HG03558 (cell line): ENCODE data around the gene GBP1.
A peak's percentile ranks its signal among the peaks of the same experiment; 100 is the strongest.
"Not testable (repeated sequence)": the region's sequence is repeated elsewhere in the genome, so short reads cannot be mapped to it uniquely, and the experiment has no call there.

Experiments used
- ATAC-seq: cut with Tn5 transposase; IDR thresholded peaks from one replicate; pipeline ENCODE4 v1.9.1; 2021; ENCODE audit warnings: moderate number of reproducible peaks; ENCODE audit not compliant: unreplicated experiment; ENCODE audit errors: extremely low read depth

The GBP1 gene

GRCh38 chr1:89065079-89065868 lies at the start of gene GBP1:
Gene GBP1, minus strand, starts transcription at chr1:89065208. Its CDS starts 1,974 bp downstream, at chr1:89063234.
- ATAC-seq: peak; percentile 45

- no peak for ATAC-seq
Measured at GRCh38 chr1:89114662-89115061, 49.7 kb upstream of the GBP1 start.

- no peak for ATAC-seq
Measured at GRCh38 chr1:89112871-89113613, 48.0 kb upstream of the GBP1 start.

- ATAC-seq: no peak
Measured at GRCh38 chr1:89104687-89105086, 39.7 kb upstream of the GBP1 start.

GRCh38 chr1:89104147-89104546 lies 39.1 kb upstream of the GBP1 start:
- no peak for ATAC-seq

GRCh38 chr1:89102021-89102420 lies 37.0 kb upstream of the GBP1 start:
- ATAC-seq: no peak

GRCh38 chr1:89100412-89100811 lies 35.4 kb upstream of the GBP1 start:
- ATAC-seq: no peak

GRCh38 chr1:89098857-89099256 lies 33.8 kb upstream of the GBP1 start:
- ATAC-seq: no peak

- ATAC-seq: no peak
Measured at GRCh38 chr1:89095737-89096136, 30.7 kb upstream of the GBP1 start.

GRCh38 chr1:89089962-89090361 lies 25.0 kb upstream of the GBP1 start:
- no peak for ATAC-seq

- ATAC-seq: no peak
Measured at GRCh38 chr1:89088572-89088971, 23.6 kb upstream of the GBP1 start.

GRCh38 chr1:89087241-89087640 lies 22.2 kb upstream of the GBP1 start:
- no peak for ATAC-seq

GRCh38 chr1:89085781-89086180 lies 20.8 kb upstream of the GBP1 start:
- ATAC-seq: no peak

GRCh38 chr1:89081005-89081404 lies 16.0 kb upstream of the GBP1 start:
- ATAC-seq: no peak

GRCh38 chr1:89080068-89080467 lies 15.1 kb upstream of the GBP1 start:
- not testable (repeated sequence) for ATAC-seq

GRCh38 chr1:89072466-89073065 lies 7.6 kb upstream of the GBP1 start:
- not testable (repeated sequence) for ATAC-seq

GRCh38 chr1:89070509-89070908 lies 5.5 kb upstream of the GBP1 start:
- ATAC-seq: no peak

- no peak for ATAC-seq
Measured at GRCh38 chr1:89069951-89070350, 4.9 kb upstream of the GBP1 start.

GRCh38 chr1:89068291-89068690 lies 3.3 kb upstream of the GBP1 start:
- no peak for ATAC-seq

GRCh38 chr1:89064632-89065031 lies 376 bp downstream of the GBP1 start:
- no peak for ATAC-seq

GRCh38 chr1:89063094-89063493 lies 1.9 kb downstream of the GBP1 start:
- no peak for ATAC-seq
